GM21515 (cell line): ENCODE data around the gene DNPEP.

Experiments used
- ATAC-seq: cut with Tn5 transposase; IDR thresholded peaks from one replicate; pipeline ENCODE4 v1.9.1; 2021; ENCODE audit not compliant: unreplicated experiment

DNPEP gene

GRCh38 chr2:219368690-219369191 is 19.0 kb downstream of the DNPEP start:
- no peak for ATAC-seq

- peak; percentile 53 for ATAC-seq
These were observed 25.1 kb downstream of the DNPEP start for GRCh38 chr2:219362524-219363164.

GRCh38 chr2:219362072-219362471 is 25.6 kb downstream of the DNPEP start:
- no peak for ATAC-seq

- ATAC-seq: no peak
These were observed 29.3 kb downstream of the DNPEP start for GRCh38 chr2:219358170-219359075.

- no peak for ATAC-seq
These were observed 30.9 kb downstream of the DNPEP start for GRCh38 chr2:219356834-219357233.

- no peak for ATAC-seq
These were observed 33.1 kb downstream of the DNPEP start for GRCh38 chr2:219354582-219354981.

- ATAC-seq: no peak
These were observed 34.6 kb downstream of the DNPEP start for GRCh38 chr2:219353129-219353528.

GRCh38 chr2:219352448-219353023 is 35.2 kb downstream of the DNPEP start:
- no peak for ATAC-seq

- no peak for ATAC-seq
These were observed 36.9 kb downstream of the DNPEP start for GRCh38 chr2:219350710-219351221.

- ATAC-seq: no peak
These were observed 37.5 kb downstream of the DNPEP start for GRCh38 chr2:219350215-219350614.

GRCh38 chr2:219344751-219345430 is 42.8 kb downstream of the DNPEP start:
- no peak for ATAC-seq

GRCh38 chr2:219335373-219335786 is 52.3 kb downstream of the DNPEP start:
- no peak for ATAC-seq

- ATAC-seq: no peak
These were observed 53.6 kb downstream of the DNPEP start for GRCh38 chr2:219334076-219334475.

- ATAC-seq: no peak
These were observed 55.2 kb downstream of the DNPEP start, which contains the start of gene RESP18 for GRCh38 chr2:219332542-219332941. RESP18 (minus strand) TSS chr2:219332744.

- ATAC-seq: no peak
These were observed 56.0 kb downstream of the DNPEP start for GRCh38 chr2:219331560-219332213.

GRCh38 chr2:219327719-219328118 is 60.0 kb downstream of the DNPEP start:
- no peak for ATAC-seq

- ATAC-seq: no peak
These were observed 61.9 kb downstream of the DNPEP start for GRCh38 chr2:219325657-219326315.

- ATAC-seq: no peak
These were observed 62.6 kb downstream of the DNPEP start for GRCh38 chr2:219325136-219325535.

- no peak for ATAC-seq
These were observed 64.3 kb downstream of the DNPEP start for GRCh38 chr2:219323434-219323833.
